GM19463 (cell line): ENCODE measurements around the gene OLA1.

ENCODE experiments used
- ATAC-seq: cut with Tn5 transposase; IDR thresholded peaks from one replicate; pipeline ENCODE4 v1.9.1; 2021; ENCODE audit warnings: mild to moderate bottlenecking, moderate library complexity; ENCODE audit not compliant: unreplicated experiment

The OLA1 gene

DNA sequence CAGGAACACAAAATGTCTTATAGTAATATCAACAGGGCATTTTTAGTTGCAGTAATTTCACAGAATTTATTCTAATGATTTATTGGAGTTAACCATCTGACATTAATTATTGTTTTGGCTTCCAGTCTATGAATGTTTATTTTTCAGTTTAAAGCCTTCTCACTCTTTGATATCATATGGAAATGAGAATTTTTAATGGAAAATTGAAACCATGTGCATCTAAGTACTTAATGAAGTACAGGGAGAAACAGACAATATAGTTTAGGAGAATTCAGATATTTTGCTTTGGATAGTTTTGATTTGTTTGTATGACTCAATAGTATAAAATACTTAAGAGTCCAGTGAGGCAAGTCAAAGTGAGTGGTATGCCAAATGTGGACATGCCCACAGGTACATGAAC lies 126.1 kb downstream of the OLA1 start:
- ATAC-seq: no peak

GRCh38 chr2:174121612-174122011 lies 126.7 kb downstream of the OLA1 start:
- no peak for ATAC-seq

GRCh38 chr2:174121175-174121574 lies 127.2 kb downstream of the OLA1 start:
- ATAC-seq: no peak

GRCh38 chr2:174120346-174120745 lies 128.0 kb downstream of the OLA1 start:
- no peak for ATAC-seq

GRCh38 chr2:174117951-174118930 lies 130.1 kb downstream of the OLA1 start:
- ATAC-seq: no peak

- no peak for ATAC-seq
Observed at GRCh38 chr2:174112073-174112472, 136.3 kb downstream of the OLA1 start.

GRCh38 chr2:174108579-174108978 lies 139.8 kb downstream of the OLA1 start:
- no peak for ATAC-seq

DNA sequence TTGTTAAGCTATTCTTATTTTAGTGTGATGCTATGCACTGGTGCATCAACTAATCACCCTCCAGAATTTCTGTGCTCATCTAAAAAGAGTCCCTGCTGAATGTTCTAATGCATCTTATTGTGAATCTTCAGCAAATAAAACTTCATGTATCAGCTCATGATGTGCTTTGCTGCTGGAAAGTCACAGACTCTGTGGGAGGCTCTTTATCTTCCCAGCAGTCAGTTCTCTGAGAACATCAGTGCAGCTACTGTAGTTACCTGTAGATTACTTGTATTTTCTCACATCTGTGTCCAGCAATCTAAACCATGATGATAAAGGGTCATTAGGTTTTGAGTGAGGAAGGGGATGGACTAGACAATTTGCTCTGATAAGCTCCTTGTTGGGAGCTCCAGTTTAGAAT lies 141.6 kb downstream of the OLA1 start:
- no peak for ATAC-seq

GRCh38 chr2:174094542-174094941 lies 153.8 kb downstream of the OLA1 start:
- no peak for ATAC-seq

GRCh38 chr2:174090476-174090875 lies 157.9 kb downstream of the OLA1 start:
- ATAC-seq: no peak

DNA sequence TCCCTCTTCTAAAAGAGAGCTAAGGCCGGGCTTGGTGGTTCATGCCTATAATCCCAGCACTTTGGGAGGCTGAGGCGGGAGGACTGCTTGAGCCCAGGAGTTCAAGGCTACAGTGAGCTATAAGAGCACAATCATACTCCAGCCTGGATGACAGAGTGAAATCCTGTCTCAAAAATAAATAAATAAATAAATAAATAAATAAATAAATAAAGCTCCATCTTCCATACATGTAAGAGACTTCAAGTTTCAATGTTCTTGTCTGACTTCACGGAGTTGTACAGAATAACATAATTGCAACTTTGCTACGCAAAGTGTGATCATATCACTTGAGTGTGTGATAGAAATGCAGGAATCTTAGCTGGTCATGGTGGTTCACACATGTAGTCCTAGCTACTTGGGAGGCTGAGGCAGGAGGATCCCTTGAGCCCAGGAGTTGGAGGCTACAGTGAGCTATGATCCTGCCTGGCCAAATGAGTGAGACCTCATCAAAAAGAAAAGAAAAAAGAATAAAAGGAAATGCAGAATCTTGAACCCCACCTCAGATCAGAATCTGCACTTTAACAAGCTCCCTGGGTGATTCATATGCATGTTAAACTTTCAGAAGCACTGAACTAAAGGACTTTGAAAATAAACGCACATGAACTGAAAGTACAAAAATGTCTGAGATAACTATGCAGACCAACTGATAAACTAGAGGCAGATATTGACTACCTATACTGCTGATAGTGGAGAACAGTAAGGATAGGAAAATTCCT lies 159.4 kb downstream of the OLA1 start:
- no peak for ATAC-seq

GRCh38 chr2:174086708-174087107 lies 161.6 kb downstream of the OLA1 start:
- ATAC-seq: no peak

DNA sequence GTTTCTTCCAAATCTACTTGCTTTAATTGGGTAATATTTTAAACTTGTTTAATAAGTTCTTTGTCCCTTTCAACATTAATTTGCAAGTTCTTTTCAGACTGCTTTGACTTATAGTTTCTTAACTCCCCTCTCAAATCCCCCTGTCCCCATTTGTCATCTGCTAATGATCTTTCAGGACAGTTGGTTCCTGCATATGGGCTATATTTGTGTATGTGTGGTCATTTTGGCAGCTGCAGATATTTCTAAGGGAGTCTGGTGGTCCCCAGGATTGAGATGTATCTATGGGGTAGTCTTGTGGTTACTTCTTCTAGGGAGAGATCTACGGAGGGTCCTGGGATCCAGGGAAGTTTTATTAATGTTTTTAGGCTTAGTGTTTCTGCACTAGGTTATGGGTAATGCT lies 162.6 kb downstream of the OLA1 start:
- no peak for ATAC-seq

- ATAC-seq: no peak
Observed at GRCh38 chr2:174083843-174084458, 164.4 kb downstream of the OLA1 start.

DNA sequence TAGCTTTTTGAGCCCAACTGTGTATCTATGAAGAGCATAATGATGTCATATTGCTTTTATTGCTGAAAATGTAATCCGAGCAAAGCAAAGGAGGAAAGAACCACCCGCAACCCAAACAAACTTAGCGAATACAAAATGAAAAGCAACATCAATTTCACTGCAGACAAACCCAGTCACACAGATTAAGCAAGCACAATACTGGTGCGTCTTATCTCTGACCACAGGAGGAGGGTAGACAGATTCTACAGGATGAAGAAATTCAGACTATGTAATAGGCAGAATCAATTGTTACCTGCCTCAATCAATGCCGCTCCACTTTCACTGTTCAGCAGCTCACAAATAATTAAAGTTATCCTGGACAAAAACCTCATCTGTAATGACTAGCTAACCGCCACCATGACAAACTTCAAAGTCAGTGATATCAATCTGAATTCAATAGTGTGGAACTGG lies 167.6 kb downstream of the OLA1 start:
- no peak for ATAC-seq

DNA sequence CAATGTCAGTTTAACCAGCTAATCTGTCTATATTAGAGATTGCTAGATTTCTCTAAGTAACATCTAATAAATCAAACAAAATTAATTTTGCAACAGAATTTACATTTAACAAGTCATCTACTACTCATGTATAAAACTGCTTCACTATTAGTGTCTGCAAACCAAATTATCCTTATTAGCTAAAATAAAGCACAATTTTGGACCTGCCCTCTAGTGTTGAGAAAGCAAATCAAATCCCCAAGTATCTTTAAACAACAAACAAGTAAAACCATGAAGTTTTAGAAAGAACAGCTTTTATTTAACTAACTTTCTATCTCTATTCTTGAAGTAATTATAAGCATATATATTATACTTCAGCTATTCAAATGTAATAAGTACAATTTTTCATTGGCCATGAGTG lies 170.1 kb downstream of the OLA1 start:
- ATAC-seq: no peak

GRCh38 chr2:174076975-174077374 lies 171.4 kb downstream of the OLA1 start:
- no peak for ATAC-seq

DNA sequence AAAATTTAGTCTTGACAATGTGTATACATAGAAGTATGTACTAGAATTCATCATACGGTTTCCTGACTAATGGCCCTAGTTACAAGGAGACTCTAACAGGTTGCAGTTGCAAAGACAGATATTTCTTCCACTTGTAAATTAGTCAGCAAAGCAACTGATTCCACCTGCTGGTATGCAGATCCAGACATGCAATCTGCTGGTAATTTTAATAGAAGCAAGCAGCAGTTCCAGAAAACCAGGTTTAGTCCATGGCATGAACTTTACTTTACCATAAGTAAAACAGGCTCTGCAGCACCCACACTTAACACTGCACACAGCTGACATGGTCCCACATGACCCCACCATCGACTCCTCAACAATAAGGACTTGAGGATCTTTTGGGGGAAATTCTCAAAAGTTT lies 172.3 kb downstream of the OLA1 start:
- ATAC-seq: no peak

DNA sequence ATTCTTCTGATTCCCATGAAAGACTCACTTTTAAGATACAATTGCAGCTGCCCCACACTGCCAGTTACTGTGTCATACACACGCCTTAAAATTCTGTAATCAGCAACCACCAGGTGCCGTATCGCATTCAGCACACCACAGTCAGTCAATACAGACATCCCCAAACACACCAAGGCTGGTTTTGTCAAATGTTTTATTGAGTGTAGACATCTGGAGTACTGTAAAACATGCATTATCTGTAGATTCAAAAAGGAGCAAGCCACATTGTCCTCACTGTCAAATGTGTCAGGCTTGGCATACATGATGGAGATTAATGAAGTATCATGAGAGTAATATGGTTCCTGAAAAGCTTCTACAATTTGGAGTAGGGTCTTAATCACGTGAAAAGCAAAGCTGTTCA lies 173.5 kb downstream of the OLA1 start:
- no peak for ATAC-seq

- ATAC-seq: no peak
Observed at GRCh38 chr2:174072857-174073256, 175.5 kb downstream of the OLA1 start.

- no peak for ATAC-seq
Observed at GRCh38 chr2:174072069-174072468, 176.3 kb downstream of the OLA1 start.
